HG03442 (cell line): ENCODE data around the gene ARHGAP32.
A peak's percentile ranks its signal among the peaks of the same experiment; 100 is the strongest.
"Not testable (repeated sequence)": the region's sequence is repeated elsewhere in the genome, so short reads cannot be mapped to it uniquely, and the experiment has no call there.

ENCODE experiments used
- ATAC-seq: cut with Tn5 transposase; IDR thresholded peaks from one replicate; pipeline ENCODE4 v1.9.1; 2021; ENCODE audit warnings: mild to moderate bottlenecking, moderate library complexity; ENCODE audit not compliant: unreplicated experiment

The ARHGAP32 gene

GRCh38 chr11:128937480-128937879 is 254.6 kb downstream of the ARHGAP32 start:
- ATAC-seq: no peak

GRCh38 chr11:128936606-128937251 is 255.4 kb downstream of the ARHGAP32 start:
- no peak for ATAC-seq

GRCh38 chr11:128934926-128935325 is 257.2 kb downstream of the ARHGAP32 start:
- ATAC-seq: no peak

- ATAC-seq: no peak
These were observed 257.8 kb downstream of the ARHGAP32 start for GRCh38 chr11:128934351-128934750.

GRCh38 chr11:128933481-128934178 is 258.5 kb downstream of the ARHGAP32 start:
- ATAC-seq: no peak

GRCh38 chr11:128931668-128932067 is 260.5 kb downstream of the ARHGAP32 start:
- ATAC-seq: no peak

GRCh38 chr11:128931066-128931465 is 261.1 kb downstream of the ARHGAP32 start:
- no peak for ATAC-seq

- ATAC-seq: no peak
These were observed 262.1 kb downstream of the ARHGAP32 start for GRCh38 chr11:128929991-128930390.

- ATAC-seq: no peak
These were observed 262.7 kb downstream of the ARHGAP32 start for GRCh38 chr11:128929468-128929867.

- ATAC-seq: peak; percentile 97
These were observed 263.7 kb downstream of the ARHGAP32 start for GRCh38 chr11:128928400-128928799.

- ATAC-seq: no peak
These were observed 264.3 kb downstream of the ARHGAP32 start for GRCh38 chr11:128927683-128928336.

- no peak for ATAC-seq
These were observed 265.0 kb downstream of the ARHGAP32 start for GRCh38 chr11:128927108-128927461.

- ATAC-seq: no peak
These were observed 265.6 kb downstream of the ARHGAP32 start for GRCh38 chr11:128926437-128927107.

GRCh38 chr11:128926000-128926399 is 266.1 kb downstream of the ARHGAP32 start:
- ATAC-seq: no peak

- ATAC-seq: no peak
These were observed 266.9 kb downstream of the ARHGAP32 start for GRCh38 chr11:128925250-128925600.

GRCh38 chr11:128924510-128925249 is 267.4 kb downstream of the ARHGAP32 start:
- no peak for ATAC-seq

- ATAC-seq: no peak
These were observed 268.0 kb downstream of the ARHGAP32 start for GRCh38 chr11:128924104-128924503.

- no peak for ATAC-seq
These were observed 270.3 kb downstream of the ARHGAP32 start for GRCh38 chr11:128921793-128922192.

- no peak for ATAC-seq
These were observed 271.5 kb downstream of the ARHGAP32 start for GRCh38 chr11:128920666-128921065.

GRCh38 chr11:128919635-128920034 is 272.5 kb downstream of the ARHGAP32 start:
- not testable (repeated sequence) for ATAC-seq

- no peak for ATAC-seq
These were observed 272.9 kb downstream of the ARHGAP32 start for GRCh38 chr11:128919216-128919615.
